ENCODE results near the gene DUSP7.

Gene DUSP7

DNA sequence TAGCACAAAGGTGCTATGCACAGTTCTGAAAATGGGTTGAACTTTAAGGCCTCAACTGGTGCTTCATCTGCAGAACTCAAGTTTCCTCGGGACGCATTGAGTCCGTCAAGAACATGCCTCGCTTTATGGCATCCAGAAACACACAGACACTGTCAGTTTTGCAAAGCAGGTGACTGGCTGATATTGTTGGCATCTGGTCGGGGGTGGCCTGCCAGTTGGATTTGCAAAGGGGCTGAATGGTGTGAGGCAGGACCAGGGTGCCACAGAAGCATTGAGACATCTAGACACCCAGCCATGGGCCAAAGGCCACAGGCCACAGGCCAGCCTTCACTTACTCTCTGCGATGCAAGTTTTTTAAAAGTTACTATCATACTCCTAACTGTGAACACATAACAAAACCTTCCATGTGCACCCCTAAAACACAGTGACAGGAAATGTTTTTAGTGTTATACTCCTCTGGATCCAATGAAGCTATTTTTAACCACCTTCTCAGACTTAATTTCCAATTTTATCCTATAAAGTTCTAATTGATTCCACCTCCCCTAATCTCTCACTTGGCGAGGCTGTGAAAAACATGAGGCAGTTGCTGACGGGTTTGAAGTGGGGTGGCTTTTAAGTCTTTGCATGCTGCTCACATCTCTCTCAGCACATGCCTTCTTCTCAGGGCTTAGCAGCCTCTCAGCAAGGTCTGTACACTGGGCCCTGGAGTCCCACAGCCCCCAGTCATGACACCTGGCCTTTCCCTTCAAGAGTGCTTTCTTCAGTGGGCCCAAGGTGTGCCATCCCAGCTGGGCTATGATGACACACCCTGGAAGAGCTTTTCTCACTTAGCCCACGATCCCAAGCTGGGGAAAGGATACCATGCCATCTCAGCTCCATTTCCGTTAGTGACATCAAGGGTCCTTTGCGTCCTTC is 38.5 kb upstream of the DUSP7 start:
- Histone ChIP-seq H3K27ac (ENCODE audit: low read depth, low read length) (no peak overlapping the region), H3K36me3 (ENCODE audit: control insufficient read depth, low read length) (peaks cover 23% of the 10 kb centered on the region; the same call in 1 of the 2 replicates)
- no peak for TF ChIP-seq EZH2phosphoT487 (IDR thresholded peaks at IDR 0.05; ENCODE audit: borderline replicate concordance, low read length)
- TF ChIP-seq, protein P1, sequence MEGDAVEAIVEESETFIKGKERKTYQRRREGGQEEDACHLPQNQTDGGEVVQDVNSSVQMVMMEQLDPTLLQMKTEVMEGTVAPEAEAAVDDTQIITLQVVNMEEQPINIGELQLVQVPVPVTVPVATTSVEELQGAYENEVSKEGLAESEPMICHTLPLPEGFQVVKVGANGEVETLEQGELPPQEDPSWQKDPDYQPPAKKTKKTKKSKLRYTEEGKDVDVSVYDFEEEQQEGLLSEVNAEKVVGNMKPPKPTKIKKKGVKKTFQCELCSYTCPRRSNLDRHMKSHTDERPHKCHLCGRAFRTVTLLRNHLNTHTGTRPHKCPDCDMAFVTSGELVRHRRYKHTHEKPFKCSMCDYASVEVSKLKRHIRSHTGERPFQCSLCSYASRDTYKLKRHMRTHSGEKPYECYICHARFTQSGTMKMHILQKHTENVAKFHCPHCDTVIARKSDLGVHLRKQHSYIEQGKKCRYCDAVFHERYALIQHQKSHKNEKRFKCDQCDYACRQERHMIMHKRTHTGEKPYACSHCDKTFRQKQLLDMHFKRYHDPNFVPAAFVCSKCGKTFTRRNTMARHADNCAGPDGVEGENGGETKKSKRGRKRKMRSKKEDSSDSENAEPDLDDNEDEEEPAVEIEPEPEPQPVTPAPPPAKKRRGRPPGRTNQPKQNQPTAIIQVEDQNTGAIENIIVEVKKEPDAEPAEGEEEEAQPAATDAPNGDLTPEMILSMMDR (IDR thresholded peaks at IDR 0.05; ENCODE audit: low read depth, low read length, poor library complexity, severe bottlenecking), result no peak

DNA sequence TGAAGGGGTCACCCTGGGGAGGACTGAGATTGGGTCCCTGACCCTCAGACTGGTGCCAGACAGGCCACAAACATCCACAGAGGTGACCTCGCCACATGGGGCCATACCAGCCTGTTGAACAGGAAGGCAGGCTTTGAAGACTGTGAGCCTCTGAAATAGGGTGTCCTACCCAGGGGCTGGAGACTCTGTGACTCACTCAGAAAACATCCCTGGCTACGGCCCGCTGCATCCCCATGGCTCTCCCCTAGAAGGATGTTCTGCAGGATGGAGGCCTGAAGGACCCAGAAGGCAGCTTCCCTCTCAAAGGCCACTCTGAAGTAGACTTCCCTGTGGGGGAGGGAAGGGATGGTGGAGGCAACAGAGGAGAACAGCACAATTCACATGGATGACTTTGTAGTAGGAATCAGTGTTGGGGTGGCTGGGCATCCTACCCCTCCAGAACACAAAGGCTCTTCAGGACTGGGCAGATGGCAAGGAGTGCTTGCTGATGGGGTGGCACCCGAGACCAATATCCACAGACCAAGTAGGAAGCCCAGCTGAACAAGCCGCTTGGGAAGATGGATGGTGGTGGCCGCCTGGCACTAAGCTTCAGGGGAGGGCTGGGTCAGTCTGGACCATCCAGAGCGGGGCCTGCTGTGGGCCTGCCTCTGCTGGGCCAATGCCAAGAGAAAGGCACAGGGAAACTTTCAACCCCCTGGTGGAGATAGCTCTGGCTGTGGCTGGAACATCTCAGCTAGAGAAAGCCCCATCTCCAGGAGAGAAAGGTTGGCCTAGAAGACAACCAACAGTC is 37.6 kb upstream of the DUSP7 start:
- Histone ChIP-seq H3F3A (ENCODE audit: control insufficient read depth, insufficient read depth) (no peaks in the 10 kb centered on the region), H3K27me3 (ENCODE audit: control insufficient read depth, low read length) (no peaks in the 10 kb centered on the region), H3K79me2 (ENCODE audit: control insufficient read depth, low read length) (no peaks in the 10 kb centered on the region), H3K9me2 (replicated peaks; ENCODE audit: control insufficient read depth, low read length) (no peaks in the 10 kb centered on the region), H3K4me2 (ENCODE audit: low read length) (no peak overlapping the region), H3K4me3 (ENCODE audit: low read length) (no peak overlapping the region), H4K20me1 (ENCODE audit: control insufficient read depth, insufficient read depth, low read depth, low read length) (no peaks in the 10 kb centered on the region), H3K27ac (ENCODE audit: low read depth, low read length) (no peak overlapping the region), H3K9me3 (ENCODE audit: control insufficient read depth, insufficient read depth, low read length) (no peaks in the 10 kb centered on the region), H3K36me3 (ENCODE audit: control insufficient read depth, low read length) (peaks cover 19% of the 10 kb centered on the region; the same call in 1 of the 2 replicates), H3K4me1 (ENCODE audit: control insufficient read depth, low read length) (no peaks in the 10 kb centered on the region)
- no peak for TF ChIP-seq EZH2phosphoT487 (IDR thresholded peaks at IDR 0.05; ENCODE audit: borderline replicate concordance, low read length)
- TF ChIP-seq, protein P1 (IDR thresholded peaks at IDR 0.05; ENCODE audit: low read depth, low read length, poor library complexity, severe bottlenecking), result no peak

More for the DNA sequence above, 38.5 kb upstream of the DUSP7 start:
- Histone ChIP-seq H3K4me2 (ENCODE audit: low read length) (no peak overlapping the region), H3K9me2 (replicated peaks; ENCODE audit: control insufficient read depth, low read length) (no peaks in the 10 kb centered on the region), H3K79me2 (ENCODE audit: control insufficient read depth, low read length) (no peaks in the 10 kb centered on the region), H4K20me1 (ENCODE audit: control insufficient read depth, insufficient read depth, low read depth, low read length) (no peaks in the 10 kb centered on the region), H3F3A (ENCODE audit: control insufficient read depth, insufficient read depth) (no peaks in the 10 kb centered on the region), H3K9me3 (ENCODE audit: control insufficient read depth, insufficient read depth, low read length) (no peaks in the 10 kb centered on the region), H3K4me1 (ENCODE audit: control insufficient read depth, low read length) (no peaks in the 10 kb centered on the region), H3K27me3 (ENCODE audit: control insufficient read depth, low read length) (no peaks in the 10 kb centered on the region), H3K4me3 (ENCODE audit: low read length) (no peak overlapping the region)

DNA sequence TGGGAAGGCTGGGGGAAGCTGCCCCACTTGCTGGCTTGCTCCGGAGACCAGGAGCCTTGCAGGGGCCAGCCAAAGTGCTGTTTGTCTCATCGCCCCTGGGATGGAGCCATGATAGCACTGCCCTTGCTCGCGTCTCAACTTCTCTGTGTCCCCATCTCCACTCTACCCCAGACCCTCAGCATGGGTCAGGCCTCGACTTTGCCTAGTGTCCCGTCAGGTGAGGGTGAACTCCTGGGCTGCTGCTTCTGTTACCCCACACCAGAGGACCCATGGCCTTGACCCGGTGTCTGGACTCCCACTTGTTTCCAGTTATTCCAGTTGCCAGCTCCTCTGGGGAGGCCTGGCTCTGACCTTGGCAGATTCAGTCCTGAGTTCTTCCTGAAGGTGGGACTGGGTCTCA is 36.5 kb upstream of the DUSP7 start:
- Histone ChIP-seq H3K27me3 (ENCODE audit: control insufficient read depth, low read length) (no peaks in the 10 kb centered on the region), H3K4me1 (ENCODE audit: control insufficient read depth, low read length) (peaks cover 4% of the 10 kb centered on the region), H3K36me3 (ENCODE audit: control insufficient read depth, low read length) (peaks cover 14% of the 10 kb centered on the region; the same call in 1 of the 2 replicates), H3K9me3 (ENCODE audit: control insufficient read depth, insufficient read depth, low read length) (no peaks in the 10 kb centered on the region), H3K27ac (ENCODE audit: low read depth, low read length) (no peak overlapping the region), H3K4me3 (ENCODE audit: low read length) (no peak overlapping the region), H4K20me1 (ENCODE audit: control insufficient read depth, insufficient read depth, low read depth, low read length) (no peaks in the 10 kb centered on the region), H3K9me2 (replicated peaks; ENCODE audit: control insufficient read depth, low read length) (no peaks in the 10 kb centered on the region), H3F3A (ENCODE audit: control insufficient read depth, insufficient read depth) (no peaks in the 10 kb centered on the region), H3K79me2 (ENCODE audit: control insufficient read depth, low read length) (no peaks in the 10 kb centered on the region), H3K4me2 (ENCODE audit: low read length) (no peak overlapping the region)
- no peak for TF ChIP-seq EZH2phosphoT487 (IDR thresholded peaks at IDR 0.05; ENCODE audit: borderline replicate concordance, low read length)
- TF ChIP-seq, protein P1 (IDR thresholded peaks at IDR 0.05; ENCODE audit: low read depth, low read length, poor library complexity, severe bottlenecking), result no peak
